H1 (cell line): Measurements from ENCODE around the gene GALNT18. TPM values are rescaled to one million over a fixed set of nuclear protein-coding genes. Genes with fewer than 3 reads are reported as not detected.

Experiments used
- POLR2AphosphoS5 ChIP-seq: IDR thresholded peaks from 2 replicates; pipeline ENCODE4 v1.6.1; 2011; ENCODE audit warnings: low read depth, low read length
- TBP ChIP-seq: IDR thresholded peaks from 2 replicates; pipeline ENCODE4 v1.6.1; 2011; ENCODE audit warnings: low read depth, low read length, improper control_type of control experiment
- YY1 ChIP-seq: IDR thresholded peaks from 2 replicates; pipeline ENCODE4 v1.6.1; 2011; ENCODE audit warnings: low read depth, mild to moderate bottlenecking, low read length
- polyA plus RNA-seq, 7 experiments: library from polyadenylated mRNA; depleted of rRNA in 3 of 7; stranded (reverse) in 5 of 7; unstranded in 2 of 7; fragments of >200 nt in 5 of 7; fragments of 200-250 nt in 2 of 7; gene quantifications; 1 replicate in 5 of 7; 2 replicates in 1 of 7; 4 replicates in 1 of 7; pipeline versions ENCODE4 v1.2.1 to v1.2.3, GENCODE V29; 2011 to 2013; ENCODE audit warnings: missing spikeins in 2 of 7, mixed read lengths in 2 of 7
- total RNA-seq: library from RNA; stranded (reverse); fragmentation: NEBNext Ultra II Directional; extraction: Animal tissue kit (Norgen Biotek cat#: 25700); gene quantifications from 2 replicates; pipeline ENCODE4 v1.2.1, GENCODE V29; 2021

GALNT18 gene
- total and polyA plus RNA-seq, 2 of the 8 experiments (the other 6 are each of a cell fraction or from before 2014, with no cell fraction given), result 6.0 to 9.4 TPM

- TF ChIP-seq TBP, result no peak
- TF ChIP-seq POLR2AphosphoS5, result no peak
- TF ChIP-seq YY1, result no peak
Observed at GRCh38 chr11:11513422-11513821, 108.4 kb downstream of the GALNT18 start (continued).
